ENCODE data around the gene OPCML. TPM values are rescaled to one million over a fixed set of nuclear protein-coding genes. Genes with fewer than 3 reads are reported as not detected.

The OPCML gene
- total and polyA plus RNA-seq, 2 experiments from 2014 or later: 1.2 to 4.4 TPM

GRCh38 chr11:133104009-133104744 is 428.1 kb downstream of the OPCML start:
- Histone ChIP-seq H3K4me2 (no peak overlapping the region), H3K36me3 (ENCODE audit: insufficient read depth) (no peaks in the 10 kb centered on the region), H3K27me3 (ENCODE audit: insufficient read depth) (no peaks in the 10 kb centered on the region), H3K9me2 (ENCODE audit: insufficient read depth) (no peaks in the 10 kb centered on the region), H2AFZ (no peak overlapping the region), H4K20me1 (replicated peaks; ENCODE audit: insufficient read depth) (no peaks in the 10 kb centered on the region), H3K79me2 (replicated peaks; ENCODE audit: insufficient read depth) (no peaks in the 10 kb centered on the region), H3K4me1 (ENCODE audit: insufficient read depth) (no peaks in the 10 kb centered on the region), H3F3A (replicated peaks; ENCODE audit: low read depth) (no peaks in the 10 kb centered on the region), H3K27ac (ENCODE audit: low read depth) (no peak overlapping the region), H3K4me3 (no peak overlapping the region)
- Mint-ChIP-seq H3K27ac (no peak overlapping the region), H3K4me1 (peaks cover 11% of the 10 kb centered on the region), H3K27me3 (ENCODE audit: insufficient read depth, low read depth, poor library complexity) (no peaks in the 10 kb centered on the region), H3K36me3 (ENCODE audit: low read depth) (no peaks in the 10 kb centered on the region), H3K4me3 (no peak overlapping the region), H3K9me3 (peaks cover 4% of the 10 kb centered on the region; the same call in 2 of the 3 replicates)
- TF ChIP-seq EZH2 (IDR thresholded peaks at IDR 0.05; ENCODE audit: low read depth, unreplicated experiment) (no peak), ZNF114 (CRISPR knock-in tag; IDR thresholded peaks at IDR 0.05) (no peak), CTCF (conservative IDR thresholded peaks at IDR 0.05; ENCODE audit: low read depth in 2 of 2) (no peak), REST (IDR thresholded peaks at IDR 0.05; ENCODE audit: unreplicated experiment) (peak; percentile 64), NANOG (IDR thresholded peaks at IDR 0.05; ENCODE audit: borderline replicate concordance) (no peak), ETS1 (IDR thresholded peaks at IDR 0.05) (no peak), POLR2AphosphoS5 (IDR thresholded peaks at IDR 0.05; ENCODE audit: low read depth) (no peak), JUNB (IDR thresholded peaks at IDR 0.05; ENCODE audit: unreplicated experiment) (no peak)
- no peak for ATAC-seq
- no peak for DNase-seq (ENCODE audit: low spot score)

All from GM23338 (cell line).